Hematopoietic multipotent progenitor cell treated with erythropoietin and hydrocortisone succinate and interleukin-3 and kit ligand, for 4 days (in vitro differentiated cells): Measurements from ENCODE around the gene INPP5A.

Source experiments
- DNase-seq: peaks from one replicate; pipeline ENCODE4 v3.0.0-alpha.2; 2015

INPP5A gene

DNA sequence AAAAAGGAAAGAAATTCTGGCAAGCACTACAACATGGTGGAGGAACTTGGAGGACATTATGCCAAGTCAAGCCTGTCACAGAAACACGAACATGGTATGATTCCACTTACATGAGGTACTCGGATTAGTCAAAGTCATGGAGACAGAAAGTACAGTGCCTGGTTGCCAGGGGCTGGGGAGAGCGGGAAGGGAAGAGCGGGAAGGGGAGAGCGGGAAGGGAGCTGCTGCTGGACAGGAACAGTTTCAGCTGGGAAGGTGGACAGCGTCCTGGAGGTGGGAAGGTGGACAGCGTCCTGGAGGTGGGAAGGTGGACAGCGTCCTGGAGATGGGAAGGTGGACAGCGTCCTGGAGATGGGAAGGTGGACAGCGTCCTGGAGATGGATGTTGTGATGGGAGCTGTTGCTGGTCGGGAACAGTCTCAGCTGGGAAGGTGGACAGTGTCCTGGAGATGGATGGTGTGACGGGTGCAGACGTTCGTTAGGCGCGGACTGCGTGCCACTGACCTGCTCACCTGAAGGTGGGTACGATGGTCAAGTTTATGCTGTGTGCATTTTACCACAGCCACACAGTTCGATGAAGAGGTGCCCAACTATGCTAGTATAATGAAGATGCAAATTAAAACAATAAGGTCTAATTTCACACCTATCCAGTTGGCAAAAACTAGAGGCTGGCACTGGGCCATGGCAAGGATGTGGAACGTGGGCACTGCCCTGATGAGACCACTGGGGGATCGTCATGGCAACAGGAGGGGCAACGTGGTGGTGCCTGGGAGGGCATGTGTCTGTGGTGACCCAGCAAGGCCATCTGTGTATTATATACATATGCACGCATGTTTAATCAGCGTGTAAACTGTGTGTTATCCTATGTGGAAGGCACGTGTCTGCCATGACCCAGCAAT lies 144.5 kb downstream of the INPP5A start:
- DNase-seq: no peak

DNA sequence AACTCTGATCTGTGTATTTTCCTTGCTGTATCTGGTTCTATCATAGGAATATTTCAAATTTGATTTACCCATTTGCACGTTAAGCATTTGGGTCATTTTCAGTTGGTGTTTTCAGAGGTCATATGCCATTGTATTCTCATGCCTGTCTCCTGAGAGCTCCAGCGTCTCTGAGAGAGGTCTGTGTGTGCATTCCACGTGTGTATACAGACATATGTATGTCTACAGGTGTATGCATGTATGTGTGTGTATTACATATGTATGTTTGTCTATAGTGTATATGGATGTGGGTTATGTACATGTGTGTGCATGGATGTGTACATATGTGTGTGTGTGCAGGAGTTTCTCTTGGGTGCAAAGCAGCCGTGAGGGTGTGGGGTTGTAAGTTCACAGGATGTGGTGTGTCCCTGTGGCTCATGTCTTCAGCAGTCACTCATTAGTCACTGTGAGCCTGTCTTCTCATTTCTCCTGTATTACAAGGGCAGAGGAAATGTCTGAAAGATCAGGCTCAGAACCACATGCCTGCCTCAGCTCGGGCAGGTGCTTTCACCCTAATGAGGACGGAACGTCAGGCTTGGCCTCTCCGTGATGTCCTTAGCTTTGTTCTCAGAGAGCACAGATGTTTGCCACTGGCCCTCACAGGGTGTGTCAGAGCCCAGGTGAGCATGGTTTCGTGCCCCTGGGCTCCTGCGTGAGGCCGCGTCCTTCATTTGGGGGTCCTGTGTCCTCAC lies 146.7 kb downstream of the INPP5A start:
- DNase-seq: peak; percentile 58

DNA sequence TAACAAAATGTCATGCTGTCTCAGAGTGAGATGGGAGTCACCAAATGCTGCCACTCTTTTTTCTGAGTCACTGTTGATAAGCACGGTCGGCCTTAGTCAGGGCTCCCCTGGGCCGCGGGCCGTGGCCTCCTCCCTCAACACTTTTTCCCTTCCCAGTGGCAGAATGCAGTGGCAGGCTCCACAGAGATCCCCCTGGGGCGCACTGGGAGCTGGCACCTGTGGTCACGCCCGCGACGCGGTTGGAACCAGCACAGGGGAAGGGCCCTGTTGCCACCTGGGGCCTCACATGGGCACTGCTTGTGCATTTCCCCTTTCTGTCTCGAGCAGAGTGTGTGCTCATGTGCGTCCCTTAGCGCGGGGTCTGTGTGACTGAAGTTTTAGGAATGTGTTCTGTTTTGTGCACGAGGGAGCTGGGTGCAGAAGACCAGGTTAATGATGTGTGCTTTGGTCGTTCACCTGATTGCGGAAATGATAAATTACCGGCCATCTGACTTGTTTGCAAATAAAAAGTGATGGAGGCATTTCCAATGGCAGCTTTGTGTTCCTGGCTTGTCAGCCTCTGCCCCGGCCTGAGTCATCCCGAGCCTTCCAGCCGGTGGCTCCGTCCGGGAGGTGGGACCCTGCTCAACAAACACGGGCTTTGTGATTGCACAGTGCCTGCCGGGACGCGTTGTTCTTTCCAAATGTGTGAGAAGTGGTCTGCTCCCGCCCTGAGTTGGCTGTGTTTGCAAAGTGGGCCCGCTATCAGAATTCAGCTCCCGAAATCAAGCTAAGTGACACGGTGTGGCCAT lies 147.7 kb downstream of the INPP5A start:
- DNase-seq: peak; percentile 71

DNA sequence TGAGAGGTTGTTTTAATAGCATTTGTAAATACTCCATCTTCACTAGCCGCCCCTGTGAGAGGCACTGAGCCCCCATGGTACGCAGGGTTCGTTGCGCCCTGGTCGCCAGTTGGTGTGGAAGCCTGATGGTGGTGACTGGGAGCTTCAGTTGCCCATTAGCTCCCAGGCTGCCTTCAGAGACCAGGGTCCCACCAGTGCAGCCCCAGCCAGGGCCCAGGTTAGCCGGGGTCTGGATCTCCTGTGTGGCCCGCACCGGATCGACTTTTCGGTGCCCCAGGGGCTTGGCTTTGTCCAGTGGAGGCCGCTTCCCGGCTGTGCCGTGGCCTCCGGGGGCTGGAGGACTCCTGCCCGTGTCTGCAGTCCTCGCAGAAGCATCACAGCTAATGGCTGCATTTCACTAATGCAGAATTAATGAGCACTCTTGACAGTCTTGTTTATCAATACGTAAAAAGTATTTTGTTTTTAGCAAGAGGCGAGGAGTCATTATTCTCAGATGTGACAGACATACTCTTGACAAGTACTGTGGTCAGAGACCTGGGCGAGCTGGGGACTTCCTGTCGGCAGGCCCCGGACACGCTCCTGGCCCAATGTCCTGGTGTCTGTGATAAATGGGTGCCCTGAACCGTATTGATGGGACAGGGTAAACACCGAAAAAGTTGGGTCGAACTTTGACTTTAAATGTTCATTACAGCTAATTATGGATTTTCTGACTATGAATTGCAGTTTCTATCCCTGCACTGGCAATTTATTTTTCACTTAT lies 148.5 kb downstream of the INPP5A start:
- DNase-seq: no peak

DNA sequence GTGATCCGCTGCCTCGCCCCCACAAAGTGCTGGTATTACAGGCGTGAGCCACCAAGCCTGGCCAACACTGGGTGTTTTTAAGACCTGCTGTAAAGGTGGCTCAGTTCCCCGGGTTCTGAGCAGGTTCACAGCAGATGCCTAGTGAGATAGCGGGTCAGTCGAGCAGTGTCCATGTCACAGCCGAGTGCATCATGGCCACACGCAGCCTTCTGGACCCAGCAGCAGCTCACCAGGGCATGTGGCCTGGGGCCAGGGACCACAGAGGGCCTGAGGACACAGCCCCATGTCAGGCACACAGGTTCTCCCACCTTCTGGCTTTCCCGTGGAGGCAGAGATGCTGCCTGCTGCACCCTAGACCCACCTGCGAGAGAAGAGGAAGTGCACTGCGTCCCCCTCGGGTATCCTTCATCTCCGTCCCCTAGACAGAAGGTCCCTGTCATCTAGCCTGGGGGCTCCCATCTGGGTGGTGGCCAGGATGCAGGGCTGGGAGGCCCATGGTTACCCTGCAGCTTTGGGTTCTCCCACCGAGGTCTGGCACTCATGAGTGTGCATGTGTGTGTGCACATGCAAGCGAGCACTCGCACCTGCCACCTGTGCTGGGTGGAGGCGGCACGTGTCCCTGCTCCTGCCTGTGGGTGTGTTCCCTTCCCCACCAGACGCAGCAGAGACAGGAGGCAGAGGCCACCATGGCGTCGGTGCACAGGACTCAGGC lies 149.8 kb downstream of the INPP5A start:
- no peak for DNase-seq

DNA sequence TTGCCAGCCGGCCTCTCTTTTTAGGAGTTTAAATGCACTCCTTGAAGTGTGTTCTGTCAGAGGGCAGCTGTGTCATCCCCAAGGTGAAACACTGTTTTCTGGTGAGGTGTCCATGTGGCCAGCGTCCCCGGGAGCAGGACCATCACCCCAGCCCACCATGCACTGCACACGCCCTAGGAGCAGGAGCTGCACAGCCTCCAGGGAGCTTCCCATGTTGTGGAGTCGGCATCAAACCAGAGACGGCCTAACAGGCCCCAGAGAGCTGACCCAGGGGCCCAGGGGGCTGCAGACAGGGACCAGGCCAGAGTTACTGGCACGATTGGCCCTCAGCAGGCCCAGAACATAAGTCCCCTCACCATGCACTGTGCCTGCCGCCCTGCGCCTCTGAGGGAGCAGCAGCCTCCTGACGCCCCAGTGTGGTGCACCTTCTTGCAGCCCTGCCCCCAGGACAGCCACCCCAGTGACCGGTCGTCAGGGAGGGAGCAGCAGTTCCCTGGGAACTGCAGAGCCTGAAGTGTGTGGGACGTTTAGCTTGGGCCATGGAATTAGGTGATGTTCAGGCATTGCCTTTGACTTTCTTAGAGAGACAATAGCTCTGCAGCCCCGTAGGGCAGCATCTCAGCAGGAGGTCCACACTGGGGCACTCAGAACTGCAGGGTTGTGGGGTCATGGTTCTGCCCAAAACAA lies 150.4 kb downstream of the INPP5A start:
- DNase-seq: no peak

DNA sequence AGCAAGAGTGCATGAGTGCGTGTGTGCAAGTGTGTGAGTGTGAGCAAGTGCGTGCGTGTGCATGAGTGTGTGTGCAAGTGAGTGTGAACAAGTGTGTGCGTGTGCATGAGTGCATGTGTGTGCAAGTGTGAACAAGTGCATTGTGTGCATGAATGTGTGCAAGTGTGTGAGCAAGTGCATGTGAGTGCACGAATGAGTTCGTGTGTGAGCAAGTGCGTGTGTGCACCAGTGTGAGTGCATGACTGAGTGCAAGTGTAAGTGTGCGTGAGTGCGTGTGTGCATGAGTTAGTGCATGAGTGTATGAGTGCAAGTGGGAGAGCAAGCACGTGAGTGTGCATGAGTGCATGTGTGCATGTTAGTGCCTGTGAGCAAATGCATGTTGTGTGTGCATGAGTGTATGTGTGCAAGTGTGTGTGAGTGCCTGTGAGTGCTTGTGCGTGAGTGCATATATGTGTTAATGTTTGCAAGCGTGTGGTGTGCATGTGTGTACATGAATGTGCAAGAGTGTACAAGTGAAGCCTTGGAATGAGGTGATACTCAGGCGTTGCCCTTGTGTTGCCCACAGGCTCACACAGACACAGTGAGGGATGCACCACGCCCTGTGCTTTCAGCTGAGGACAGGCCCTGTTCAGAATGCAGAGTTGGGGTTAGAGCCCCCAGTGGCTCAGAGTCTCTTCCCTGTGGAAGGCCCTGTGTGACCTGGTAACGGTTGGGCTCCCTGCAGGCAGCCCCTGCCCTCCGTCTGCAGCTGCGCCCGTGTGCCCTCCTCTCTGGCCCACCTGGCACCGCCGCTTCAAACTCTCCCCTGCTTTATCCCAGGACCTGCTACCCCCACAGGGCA lies 151.2 kb downstream of the INPP5A start:
- DNase-seq: no peak

DNA sequence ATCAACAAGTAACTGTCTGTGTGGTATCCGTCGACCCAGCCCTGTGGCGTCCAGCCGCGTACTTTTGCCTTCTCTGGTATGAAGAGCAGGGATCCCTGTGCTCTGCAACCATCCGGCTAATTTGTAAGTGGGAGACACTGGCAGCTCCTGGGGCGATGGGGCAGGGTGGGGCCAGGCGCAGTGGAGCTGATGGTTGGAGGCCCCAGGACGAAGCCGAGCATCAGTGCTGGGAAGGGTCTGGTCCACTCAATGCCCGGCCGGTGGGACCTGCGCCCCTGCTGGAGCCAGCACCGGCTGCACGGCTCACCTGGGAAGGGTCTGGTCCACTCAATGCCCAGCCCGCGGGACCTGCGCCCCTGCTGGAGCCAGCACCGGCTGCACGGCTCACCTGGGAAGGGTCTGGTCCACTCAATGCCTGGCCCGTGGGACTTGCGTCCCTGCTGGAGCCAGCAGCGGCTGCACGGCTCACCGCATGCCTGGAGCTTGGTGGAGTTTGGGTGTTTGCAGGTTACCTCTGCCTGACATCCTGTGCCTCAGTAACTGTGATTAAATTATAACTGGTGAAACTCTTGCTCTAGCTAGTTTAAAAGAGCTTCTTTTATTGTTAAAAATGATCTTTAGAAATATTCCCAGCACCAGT lies 152.3 kb downstream of the INPP5A start:
- DNase-seq: no peak

DNA sequence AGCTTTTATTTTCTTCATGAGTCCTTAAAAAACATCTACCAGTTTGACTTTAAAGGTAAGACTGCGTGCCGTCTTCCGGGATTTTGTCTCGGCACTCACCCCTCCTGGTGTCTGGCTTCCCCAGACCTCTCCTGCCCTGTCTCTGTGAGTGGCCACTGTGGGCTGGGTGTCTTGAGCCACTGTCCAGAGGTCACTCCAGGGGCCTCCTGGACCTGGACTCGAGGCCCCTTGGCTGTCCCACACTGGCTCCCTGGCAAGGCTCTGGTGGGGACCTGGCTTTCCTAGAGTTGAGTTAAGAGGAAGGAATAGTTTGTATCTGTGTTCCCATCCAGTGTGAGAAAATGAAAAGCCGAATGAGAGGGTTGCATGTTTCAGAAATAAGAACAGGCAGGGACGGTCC lies 152.8 kb downstream of the INPP5A start:
- no peak for DNase-seq

DNA sequence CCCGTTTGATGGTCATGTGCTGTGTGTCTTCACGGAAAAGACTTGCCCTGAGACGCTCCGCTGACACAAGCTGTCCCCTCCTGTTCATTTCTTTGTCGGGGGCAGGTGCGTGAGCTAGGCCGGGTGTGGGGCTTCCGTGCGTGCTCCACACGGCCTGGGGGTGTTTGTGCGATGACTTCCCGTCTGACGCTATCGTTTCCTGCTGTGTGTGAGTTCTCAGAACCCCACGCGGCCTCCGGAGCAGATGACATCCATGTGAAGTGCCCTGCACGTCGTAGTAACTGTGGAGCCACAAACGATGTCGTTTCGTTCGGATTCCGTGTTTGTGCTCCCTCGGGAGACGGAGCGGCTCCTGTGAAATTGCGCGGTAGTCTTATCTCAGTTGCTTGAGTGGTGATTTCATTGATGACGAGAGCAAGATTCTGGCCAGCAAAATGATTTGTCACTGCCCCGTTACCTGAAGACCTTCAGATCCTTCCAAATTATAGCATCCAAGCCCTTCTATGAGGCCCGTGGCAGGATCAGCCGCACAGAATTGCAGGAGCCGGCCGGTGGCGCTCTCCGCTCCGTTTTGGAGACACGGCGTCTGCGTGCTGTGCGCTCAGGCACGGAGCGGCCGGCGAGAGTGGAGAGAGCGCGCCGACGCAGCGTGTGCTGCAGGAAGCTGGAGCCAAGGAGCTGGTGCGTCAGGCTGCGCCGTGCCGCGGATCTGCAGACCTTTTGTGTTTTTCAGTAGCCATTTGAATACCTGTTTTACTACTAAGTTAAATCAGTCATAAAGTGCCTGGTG lies 153.4 kb downstream of the INPP5A start:
- no peak for DNase-seq

DNA sequence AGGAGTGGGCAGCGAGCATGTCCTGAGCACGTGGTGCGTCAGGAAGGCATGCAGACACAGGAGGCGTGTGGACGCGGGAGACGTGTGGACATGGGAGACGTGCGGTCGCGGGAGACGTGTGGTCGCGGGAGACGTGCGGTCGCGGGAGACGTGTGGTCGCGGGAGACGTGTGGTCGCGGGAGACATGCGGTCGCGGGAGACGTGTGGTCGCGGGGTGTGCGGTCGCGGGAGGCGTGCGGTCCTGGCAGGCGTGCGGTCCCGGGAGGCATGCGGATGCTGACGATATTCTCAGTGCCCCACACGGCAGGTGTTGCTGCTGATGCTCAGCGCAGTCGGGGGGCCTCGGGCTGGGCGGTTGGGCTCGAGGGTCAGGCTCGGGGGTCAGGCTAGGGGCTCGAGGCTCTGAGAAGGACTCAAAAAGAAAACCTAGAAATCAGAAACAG lies 154.1 kb downstream of the INPP5A start:
- no peak for DNase-seq

DNA sequence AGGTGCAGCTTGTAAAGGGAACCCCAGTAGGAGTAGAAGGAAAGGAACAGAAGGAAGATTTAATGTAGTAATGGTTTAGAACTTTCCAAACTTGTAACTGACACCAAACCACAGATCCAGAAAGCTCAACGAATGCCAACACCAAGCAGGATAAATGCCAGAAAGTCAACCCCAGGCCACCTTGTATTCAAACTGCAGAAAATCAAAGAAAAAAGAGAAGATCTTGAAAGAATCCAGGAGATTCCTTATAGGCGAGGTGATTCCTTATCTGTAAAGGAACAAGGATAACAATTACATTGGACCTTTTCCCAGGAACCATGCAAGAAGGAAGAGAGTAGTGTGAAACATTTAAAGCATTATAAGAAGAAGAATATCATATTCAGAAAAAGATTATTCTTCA lies 154.7 kb downstream of the INPP5A start:
- no peak for DNase-seq

DNA sequence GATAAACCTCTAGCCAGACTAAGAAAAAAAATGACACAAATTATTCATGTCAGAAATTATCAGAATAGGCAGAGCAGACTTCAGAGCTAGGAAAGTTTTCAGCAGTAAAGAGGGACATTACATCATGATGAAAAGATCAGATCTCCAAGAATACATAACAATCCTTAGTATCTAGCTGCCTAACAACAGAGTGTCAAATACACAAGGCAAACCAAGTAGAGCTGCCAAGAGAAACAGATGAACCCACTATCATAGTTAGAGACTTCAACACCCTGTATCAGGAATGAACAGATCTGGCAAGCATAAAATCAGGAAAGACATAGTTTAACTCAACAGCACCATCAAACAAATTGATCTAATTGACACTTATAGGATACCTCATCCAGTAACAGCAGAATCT lies 156.1 kb downstream of the INPP5A start:
- DNase-seq: no peak

DNA sequence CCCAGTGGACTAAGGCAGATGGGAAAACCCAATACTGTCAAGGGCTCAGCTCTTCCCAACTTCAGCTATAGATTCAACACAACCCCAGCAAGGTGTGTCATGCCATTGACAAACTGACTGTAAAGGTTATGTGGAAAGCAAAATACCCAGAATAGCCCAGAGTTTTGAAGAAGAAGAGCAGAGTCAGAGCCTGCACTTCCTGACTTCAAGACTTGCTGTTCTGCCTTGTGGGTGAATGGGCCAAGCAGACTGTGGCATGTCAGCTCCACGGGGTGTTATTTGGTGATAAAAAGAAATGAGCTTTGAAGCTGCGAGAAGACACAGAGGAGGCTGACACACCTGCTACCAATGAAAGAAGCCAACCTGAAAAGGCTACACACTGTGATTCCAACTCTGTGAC lies 158.6 kb downstream of the INPP5A start:
- no peak for DNase-seq

DNA sequence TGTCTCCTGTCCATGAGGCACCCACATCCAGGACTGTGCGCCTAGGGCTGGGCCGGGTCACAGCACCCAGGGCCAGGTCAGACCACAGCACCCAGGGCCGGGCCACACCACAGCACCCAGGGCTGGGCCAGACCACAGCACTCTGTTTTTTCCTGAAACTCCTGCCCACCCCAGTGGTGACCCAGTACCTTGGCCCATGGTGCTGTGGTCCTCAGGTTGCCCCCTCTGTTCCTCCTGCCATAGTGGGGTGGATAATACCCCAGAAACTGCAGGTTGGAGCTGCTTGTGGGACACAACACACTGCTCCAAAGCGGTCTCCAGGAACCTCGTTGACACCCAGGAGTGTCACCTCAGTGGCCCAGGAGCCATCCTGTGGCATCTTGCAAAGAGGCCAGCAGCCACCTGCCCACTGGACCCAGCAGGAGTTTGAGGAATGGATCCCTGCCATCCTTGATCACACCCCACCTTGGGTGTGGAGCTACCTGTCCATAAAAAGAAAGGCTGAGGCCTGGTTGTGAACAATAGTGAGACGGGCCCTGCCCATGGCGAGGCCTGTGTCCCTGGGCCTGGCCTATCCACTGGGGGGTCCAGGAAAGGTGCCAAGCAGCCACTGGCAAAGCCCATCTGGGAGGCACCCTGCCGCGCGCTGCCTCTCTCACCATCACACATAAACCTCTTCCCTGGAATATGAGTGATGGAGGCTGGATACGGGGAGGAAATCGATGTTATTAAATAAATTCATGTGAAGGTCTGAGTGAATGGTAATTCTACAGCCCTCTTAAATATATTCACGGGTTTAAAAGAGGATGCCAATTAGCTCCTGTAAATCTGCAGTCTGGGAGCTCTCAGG lies 159.4 kb downstream of the INPP5A start:
- no peak for DNase-seq

DNA sequence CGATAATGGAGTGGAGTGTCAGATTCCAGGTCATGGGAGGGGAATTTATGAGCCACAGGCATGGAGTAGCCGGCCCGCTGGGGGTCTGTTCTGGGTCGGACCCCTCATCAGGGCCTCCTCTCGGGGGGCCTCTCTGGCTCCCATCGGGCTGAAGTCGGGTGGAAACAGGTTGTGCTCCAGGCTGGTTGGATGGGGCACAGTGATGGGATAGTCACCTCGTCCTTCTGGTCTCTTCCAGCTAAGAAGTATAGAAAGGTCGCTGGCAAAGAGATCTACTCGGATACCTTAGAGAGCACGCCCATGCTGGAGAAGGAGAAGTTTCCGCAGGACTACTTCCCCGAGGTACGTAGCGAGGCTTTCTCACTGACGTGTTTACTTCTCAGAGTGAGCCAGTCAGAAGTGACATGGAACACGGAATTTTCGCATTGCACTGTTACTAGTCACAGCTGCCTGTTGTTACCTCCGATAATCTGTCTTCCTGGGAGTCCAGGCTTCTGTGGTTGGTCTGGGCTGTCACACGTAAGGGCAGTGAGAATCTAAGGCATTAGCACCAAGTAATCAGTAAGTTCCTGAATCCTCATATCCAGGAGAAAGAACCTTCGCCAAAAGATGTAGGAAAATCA lies 160.1 kb downstream of the INPP5A start:
- no peak for DNase-seq

DNA sequence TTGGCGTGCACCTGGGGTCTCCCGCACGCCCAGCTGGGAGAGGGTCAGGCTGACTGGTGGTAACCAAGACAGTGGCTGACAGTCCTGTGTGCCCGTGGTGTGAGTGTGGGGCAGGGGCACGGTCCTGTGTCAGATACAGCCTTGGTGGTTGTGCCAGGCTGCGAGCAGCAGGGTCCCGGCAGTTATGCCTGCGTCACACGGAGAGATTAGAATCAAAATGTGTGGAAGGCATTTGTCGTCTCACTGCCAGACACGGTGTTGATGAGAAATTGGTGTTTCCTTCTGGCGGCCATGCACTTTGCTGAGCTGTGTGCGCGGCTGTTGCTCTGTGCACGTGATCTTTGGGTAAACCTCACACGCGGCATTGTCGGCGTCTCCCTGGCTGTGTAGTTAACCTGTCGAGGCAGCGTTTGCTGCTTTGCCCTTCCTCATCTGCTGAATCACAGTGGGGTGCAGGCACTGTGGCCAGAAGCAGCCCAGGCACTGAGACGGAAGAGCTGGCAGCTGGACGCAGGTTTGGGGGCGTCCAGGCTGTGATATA lies 160.7 kb downstream of the INPP5A start:
- no peak for DNase-seq
